Testis (tissue), 2 donors: Measurements from ENCODE around the gene IFT43.

Source experiments
- CTCF ChIP-seq, 3 experiments: fragments of 450-650 bp in 2 of 3; fragments of 200-600 bp in 1 of 3; sonication (generic) in 1 of 3; IDR thresholded peaks; one replicate each; pipeline ENCODE4 v1.5.1; 2016 to 2019; ENCODE audit warnings: antibody characterized with exemption in 3 of 3, mild to moderate bottlenecking in 2 of 3, moderate library complexity in 1 of 3
- POLR2A ChIP-seq: fragments of 450-650 bp; IDR thresholded peaks from one replicate; pipeline ENCODE4 v1.6.1; 2017; ENCODE audit warnings: antibody characterized with exemption, mild to moderate bottlenecking, moderate library complexity

- no peak for TF ChIP-seq CTCF (IDR thresholded peaks at IDR 0.05)
- no peak for TF ChIP-seq POLR2A
Measured at GRCh38 chr14:76101391-76102379, 116.1 kb downstream of the IFT43 start.
